HG02884 (cell line): ENCODE results near the gene BMPR2.
"Not testable (repeated sequence)": the region's sequence is repeated elsewhere in the genome, so short reads cannot be mapped to it uniquely, and the experiment has no call there.

Experiments used
- ATAC-seq: cut with Tn5 transposase; IDR thresholded peaks from one replicate; pipeline ENCODE4 v1.9.1; 2021; ENCODE audit warnings: mild to moderate bottlenecking, moderate library complexity; ENCODE audit not compliant: unreplicated experiment

Gene BMPR2

GRCh38 chr2:202514732-202515131 lies 138.6 kb downstream of the BMPR2 start:
- no peak for ATAC-seq

GRCh38 chr2:202519453-202519852 lies 143.3 kb downstream of the BMPR2 start:
- no peak for ATAC-seq

DNA sequence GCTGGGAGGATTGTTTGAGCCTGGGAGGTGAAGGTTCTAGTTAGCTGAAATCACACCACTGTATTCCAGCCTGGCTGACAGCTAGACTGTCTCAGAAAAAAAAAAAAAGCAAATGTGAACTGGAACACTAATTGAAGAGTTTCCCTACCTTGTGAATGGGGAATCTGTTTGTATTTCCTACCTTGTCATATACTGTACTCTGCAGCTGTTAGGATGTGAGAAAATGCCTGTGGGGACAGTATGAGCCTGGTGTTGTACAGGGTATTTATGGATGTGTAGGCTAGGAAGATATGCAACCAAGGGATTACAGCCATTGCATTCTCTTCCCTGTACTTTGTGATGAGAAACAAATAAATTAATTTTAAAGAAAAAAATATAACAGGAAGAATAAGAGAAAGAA lies 145.3 kb downstream of the BMPR2 start:
- no peak for ATAC-seq

- no peak for ATAC-seq
Measured at GRCh38 chr2:202529389-202529788, 153.3 kb downstream of the BMPR2 start.

GRCh38 chr2:202530038-202530437 lies 153.9 kb downstream of the BMPR2 start:
- no peak for ATAC-seq

- ATAC-seq, result not testable (repeated sequence)
Measured at GRCh38 chr2:202535290-202535689, 159.2 kb downstream of the BMPR2 start.

DNA sequence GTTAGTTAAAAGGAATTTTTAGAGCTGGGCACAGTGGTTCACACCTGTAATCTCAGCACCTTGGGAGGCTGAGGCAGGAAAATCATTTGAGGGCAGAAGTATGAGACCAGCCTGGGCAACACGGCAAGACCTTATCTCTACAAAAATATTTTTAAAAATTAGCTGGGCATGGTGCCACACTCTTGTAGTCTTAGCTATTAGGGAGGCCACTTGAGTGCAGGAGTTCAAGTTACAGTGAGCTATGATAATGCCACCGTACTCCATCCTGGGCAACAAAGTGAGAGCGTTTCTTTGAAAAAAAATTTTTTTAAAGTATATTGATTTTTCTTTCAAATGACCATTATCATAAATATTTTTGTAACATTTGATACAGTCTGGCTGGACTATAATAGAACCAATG lies 165.0 kb downstream of the BMPR2 start:
- no peak for ATAC-seq

DNA sequence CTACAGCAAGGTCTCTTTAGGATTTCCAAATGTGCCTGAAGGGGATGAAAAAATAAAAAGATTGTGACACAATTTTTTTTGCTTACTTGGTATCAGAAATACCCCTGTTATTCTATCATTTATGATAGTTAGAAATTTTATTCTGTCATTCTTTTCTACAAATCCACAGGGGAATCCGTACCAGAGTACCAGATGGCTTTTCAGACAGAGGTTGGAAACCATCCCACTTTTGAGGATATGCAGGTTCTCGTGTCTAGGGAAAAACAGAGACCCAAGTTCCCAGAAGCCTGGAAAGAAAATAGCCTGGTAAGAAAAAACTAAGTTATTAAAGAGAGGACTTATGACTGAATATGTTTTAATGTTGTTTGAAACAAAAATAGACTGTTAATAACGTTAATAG lies 166.0 kb downstream of the BMPR2 start:
- ATAC-seq, result no peak

- ATAC-seq, result no peak
Measured at GRCh38 chr2:202545523-202545922, 169.4 kb downstream of the BMPR2 start.

DNA sequence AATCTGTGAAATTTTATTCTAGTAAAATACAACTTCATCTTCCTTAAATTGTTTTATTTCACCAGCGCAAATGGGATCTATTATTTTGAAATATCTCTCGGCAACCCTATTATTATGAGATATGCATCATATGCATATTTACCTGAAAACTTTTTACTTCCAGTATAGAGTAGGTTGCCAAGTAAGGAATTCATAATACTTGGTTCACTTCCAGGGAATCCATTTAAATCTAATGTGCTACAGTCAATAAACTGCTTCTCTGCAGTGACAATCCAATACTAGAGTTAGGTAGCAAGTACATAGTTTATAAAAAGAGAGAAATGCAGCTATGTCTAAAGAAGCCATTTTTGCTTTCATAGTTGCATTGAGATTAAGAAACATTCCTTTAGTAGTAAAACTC lies 169.8 kb downstream of the BMPR2 start:
- no peak for ATAC-seq

GRCh38 chr2:202546499-202547141 lies 170.5 kb downstream of the BMPR2 start:
- not testable (repeated sequence) for ATAC-seq

- ATAC-seq, result no peak
Measured at GRCh38 chr2:202548240-202548639, 172.1 kb downstream of the BMPR2 start.

DNA sequence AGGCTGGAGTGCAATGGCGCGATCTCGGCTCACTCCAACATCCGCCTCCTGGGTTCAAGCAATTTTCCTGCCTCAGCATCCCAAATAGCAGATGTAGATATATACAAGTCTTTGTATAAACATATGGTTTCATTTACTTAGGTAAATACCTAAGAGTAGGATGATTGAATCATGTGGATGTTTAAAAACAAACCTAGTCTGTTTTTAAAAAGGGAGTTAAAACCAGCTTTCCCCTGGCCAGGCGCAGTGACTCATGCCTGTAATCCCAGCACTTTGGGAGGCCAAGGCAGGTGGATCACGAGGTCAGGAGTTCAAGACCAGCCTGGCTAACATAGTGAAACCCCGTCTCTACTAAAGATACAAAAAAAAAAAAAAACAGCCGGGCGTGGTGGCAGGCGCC lies 174.9 kb downstream of the BMPR2 start:
- ATAC-seq, result not testable (repeated sequence)

- ATAC-seq, result no peak
Measured at GRCh38 chr2:202555356-202555755, 179.2 kb downstream of the BMPR2 start.

DNA sequence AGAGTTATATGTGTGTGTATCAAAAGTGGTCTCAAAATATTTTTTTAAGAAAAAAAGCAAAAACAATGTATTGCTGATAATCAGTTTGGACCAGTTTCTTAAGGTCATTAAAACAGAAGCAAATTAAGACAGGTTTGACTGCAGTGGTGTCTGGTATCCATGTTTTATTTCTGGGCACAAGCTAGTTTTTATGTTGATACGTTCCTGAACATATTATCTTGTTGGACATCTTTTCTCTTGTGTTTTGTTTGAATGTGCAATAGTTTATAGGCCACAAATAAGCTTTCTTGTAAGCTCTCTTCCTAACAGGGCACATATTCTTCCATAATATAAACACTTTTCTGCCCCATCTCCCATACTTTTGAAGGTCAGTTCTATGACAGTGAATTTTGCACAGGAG lies 184.1 kb downstream of the BMPR2 start:
- ATAC-seq, result no peak

GRCh38 chr2:202564226-202564625 lies 188.1 kb downstream of the BMPR2 start:
- no peak for ATAC-seq

GRCh38 chr2:202566286-202566685 lies 190.2 kb downstream of the BMPR2 start:
- ATAC-seq, result no peak

- no peak for ATAC-seq
Measured at GRCh38 chr2:202574541-202574940, 198.4 kb downstream of the BMPR2 start.

DNA sequence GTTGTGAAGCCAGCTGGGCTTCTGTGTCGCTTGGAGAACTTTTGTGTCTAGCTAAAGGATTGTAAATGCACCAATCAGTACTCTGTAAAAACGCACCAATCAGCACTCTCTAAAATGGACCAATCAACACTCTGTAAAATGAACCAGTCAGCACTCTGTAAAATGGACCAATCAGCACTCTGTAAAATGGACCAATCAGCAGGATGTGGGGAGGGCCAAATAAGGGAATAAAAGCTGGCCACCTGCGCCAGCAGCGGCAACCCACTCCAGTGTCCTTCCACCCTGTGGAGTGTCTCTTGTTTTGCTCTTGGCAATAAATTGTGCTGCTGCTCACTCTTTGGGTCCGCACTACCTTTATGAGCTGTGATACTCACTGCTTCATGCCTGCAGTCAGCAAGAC lies 199.1 kb downstream of the BMPR2 start:
- not testable (repeated sequence) for ATAC-seq

GRCh38 chr2:202577250-202578183 lies 201.4 kb downstream of the BMPR2 start:
- ATAC-seq, result no peak

DNA sequence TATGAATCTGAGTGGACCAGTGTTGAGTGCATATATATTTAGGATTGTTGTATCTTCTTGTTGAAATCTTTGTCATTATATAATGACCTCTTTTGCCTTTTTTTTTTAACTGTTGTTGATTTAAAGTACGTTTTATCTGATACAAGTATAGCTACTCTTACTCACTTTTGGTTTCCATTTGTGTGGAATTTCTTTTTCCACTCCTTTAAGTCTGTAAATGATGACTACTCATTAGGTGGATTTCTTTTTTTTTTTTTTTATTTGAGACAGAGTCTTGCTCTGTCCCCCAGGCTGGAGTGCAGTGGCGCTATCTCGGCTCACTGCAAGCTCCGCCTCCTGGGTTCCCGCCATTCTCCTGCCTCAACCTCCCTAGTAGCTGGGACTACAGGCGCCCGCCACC lies 206.7 kb downstream of the BMPR2 start:
- ATAC-seq, result not testable (repeated sequence)

- no peak for ATAC-seq
Measured at GRCh38 chr2:202583709-202584219, 207.6 kb downstream of the BMPR2 start.
